ENCODE results near the gene NAV3. TPM values are rescaled to one million over a fixed set of nuclear protein-coding genes. Genes with fewer than 3 reads are reported as not detected.

The NAV3 gene
- total RNA-seq, 1 experiment from 2014 or later: 2.5 TPM

DNA sequence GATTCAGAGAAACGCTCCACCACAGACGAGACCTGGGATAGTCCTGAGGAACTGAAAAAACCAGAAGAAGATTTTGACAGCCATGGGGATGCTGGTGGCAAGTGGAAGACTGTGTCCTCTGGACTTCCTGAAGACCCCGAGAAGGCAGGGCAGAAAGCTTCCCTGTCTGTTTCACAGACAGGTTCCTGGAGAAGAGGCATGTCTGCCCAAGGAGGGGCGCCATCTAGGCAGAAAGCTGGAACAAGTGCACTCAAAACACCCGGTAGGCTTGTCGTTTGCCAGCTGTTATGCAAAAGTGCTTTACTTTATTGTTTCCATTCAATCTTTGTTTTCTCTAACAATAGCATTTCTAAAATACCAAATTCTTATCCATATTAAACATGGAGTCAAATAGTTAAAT is 287.3 kb downstream of the NAV3 start:
- H3K36me3 ChIP-seq (ENCODE audit: control insufficient read depth, insufficient read depth, low read length): no peaks in the 10 kb centered on the region
- DNase-seq (ENCODE audit: low read depth, low spot score) (no peak), ATAC-seq (no peak)
- H3K4me1 ChIP-seq (ENCODE audit: control insufficient read depth, insufficient read depth, low read length): no peaks in the 10 kb centered on the region
- TF ChIP-seq SIN3A (IDR thresholded peaks at IDR 0.05; ENCODE audit: borderline replicate concordance, insufficient read depth, low read depth, low read length) (no peak), TCF7L2 (IDR thresholded peaks at IDR 0.05; ENCODE audit: low read depth, low read length) (no peak), POLR2AphosphoS5 (IDR thresholded peaks at IDR 0.05; ENCODE audit: low read depth, low read length) (no peak)
- TF ChIP-seq, protein P1, sequence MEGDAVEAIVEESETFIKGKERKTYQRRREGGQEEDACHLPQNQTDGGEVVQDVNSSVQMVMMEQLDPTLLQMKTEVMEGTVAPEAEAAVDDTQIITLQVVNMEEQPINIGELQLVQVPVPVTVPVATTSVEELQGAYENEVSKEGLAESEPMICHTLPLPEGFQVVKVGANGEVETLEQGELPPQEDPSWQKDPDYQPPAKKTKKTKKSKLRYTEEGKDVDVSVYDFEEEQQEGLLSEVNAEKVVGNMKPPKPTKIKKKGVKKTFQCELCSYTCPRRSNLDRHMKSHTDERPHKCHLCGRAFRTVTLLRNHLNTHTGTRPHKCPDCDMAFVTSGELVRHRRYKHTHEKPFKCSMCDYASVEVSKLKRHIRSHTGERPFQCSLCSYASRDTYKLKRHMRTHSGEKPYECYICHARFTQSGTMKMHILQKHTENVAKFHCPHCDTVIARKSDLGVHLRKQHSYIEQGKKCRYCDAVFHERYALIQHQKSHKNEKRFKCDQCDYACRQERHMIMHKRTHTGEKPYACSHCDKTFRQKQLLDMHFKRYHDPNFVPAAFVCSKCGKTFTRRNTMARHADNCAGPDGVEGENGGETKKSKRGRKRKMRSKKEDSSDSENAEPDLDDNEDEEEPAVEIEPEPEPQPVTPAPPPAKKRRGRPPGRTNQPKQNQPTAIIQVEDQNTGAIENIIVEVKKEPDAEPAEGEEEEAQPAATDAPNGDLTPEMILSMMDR (IDR thresholded peaks at IDR 0.05): peak; percentile 47
- TF ChIP-seq, protein P2, sequence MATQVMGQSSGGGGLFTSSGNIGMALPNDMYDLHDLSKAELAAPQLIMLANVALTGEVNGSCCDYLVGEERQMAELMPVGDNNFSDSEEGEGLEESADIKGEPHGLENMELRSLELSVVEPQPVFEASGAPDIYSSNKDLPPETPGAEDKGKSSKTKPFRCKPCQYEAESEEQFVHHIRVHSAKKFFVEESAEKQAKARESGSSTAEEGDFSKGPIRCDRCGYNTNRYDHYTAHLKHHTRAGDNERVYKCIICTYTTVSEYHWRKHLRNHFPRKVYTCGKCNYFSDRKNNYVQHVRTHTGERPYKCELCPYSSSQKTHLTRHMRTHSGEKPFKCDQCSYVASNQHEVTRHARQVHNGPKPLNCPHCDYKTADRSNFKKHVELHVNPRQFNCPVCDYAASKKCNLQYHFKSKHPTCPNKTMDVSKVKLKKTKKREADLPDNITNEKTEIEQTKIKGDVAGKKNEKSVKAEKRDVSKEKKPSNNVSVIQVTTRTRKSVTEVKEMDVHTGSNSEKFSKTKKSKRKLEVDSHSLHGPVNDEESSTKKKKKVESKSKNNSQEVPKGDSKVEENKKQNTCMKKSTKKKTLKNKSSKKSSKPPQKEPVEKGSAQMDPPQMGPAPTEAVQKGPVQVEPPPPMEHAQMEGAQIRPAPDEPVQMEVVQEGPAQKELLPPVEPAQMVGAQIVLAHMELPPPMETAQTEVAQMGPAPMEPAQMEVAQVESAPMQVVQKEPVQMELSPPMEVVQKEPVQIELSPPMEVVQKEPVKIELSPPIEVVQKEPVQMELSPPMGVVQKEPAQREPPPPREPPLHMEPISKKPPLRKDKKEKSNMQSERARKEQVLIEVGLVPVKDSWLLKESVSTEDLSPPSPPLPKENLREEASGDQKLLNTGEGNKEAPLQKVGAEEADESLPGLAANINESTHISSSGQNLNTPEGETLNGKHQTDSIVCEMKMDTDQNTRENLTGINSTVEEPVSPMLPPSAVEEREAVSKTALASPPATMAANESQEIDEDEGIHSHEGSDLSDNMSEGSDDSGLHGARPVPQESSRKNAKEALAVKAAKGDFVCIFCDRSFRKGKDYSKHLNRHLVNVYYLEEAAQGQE (IDR thresholded peaks at IDR 0.05; ENCODE audit: insufficient read depth in 1 of 2, low read depth in 2 of 2, low read length in 1 of 2): no peak
- BruUV-seq (replicated peaks): no TSS peak
- H3K27me3 ChIP-seq (ENCODE audit: control insufficient read depth, insufficient read depth, low read length): no peaks in the 10 kb centered on the region
- in situ Hi-C loops (cut with HindIII; ENCODE audit: low pct_unique_long_range_greater_than_20kb, low sequenced_read_pairs): no loop called here
- ChIA-PET CTCF (no interaction called here), POLR2A (no interaction called here)
- intact Hi-C loops (cut with micrococcal nuclease; ENCODE audit: unreplicated experiment): no loop called here
- H3K4me3 ChIP-seq (ENCODE audit: low read depth in 2 of 2, low read length in 2 of 2): no peak overlapping the region
- no peaks in the 10 kb centered on the region for H3K9me3 ChIP-seq (ENCODE audit: control insufficient read depth, insufficient read depth, low read depth, low read length)
- no peak overlapping the region for H3K27ac ChIP-seq (ENCODE audit: low read length)

DNA sequence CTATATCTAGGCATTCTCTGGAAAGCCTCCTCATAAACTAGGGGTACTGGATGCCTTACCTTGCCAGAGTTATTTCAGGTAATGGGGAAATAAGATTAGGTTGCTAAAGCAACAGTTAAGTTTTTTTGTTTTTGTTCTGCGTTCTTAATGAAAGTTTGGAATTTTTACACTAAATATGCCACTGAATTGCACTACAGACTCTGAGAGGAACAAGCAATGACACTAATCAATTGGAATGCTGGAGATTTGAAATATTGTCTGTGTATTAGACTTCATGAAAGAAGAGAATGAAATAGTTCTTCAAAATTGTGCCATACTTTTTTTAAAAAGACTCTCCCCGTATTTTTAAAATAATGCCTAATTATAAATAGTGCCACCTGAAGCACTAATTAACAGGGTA is 287.8 kb downstream of the NAV3 start:
- DNase-seq (ENCODE audit: low read depth, low spot score): no peak
- Histone ChIP-seq H3K4me1 (ENCODE audit: control insufficient read depth, insufficient read depth, low read length) (no peaks in the 10 kb centered on the region), H3K4me3 (ENCODE audit: low read depth in 2 of 2, low read length in 2 of 2) (no peak overlapping the region), H3K27ac (ENCODE audit: low read length) (no peak overlapping the region), H3K36me3 (ENCODE audit: control insufficient read depth, insufficient read depth, low read length) (no peaks in the 10 kb centered on the region), H3K9me3 (ENCODE audit: control insufficient read depth, insufficient read depth, low read depth, low read length) (no peaks in the 10 kb centered on the region), H3K27me3 (ENCODE audit: control insufficient read depth, insufficient read depth, low read length) (no peaks in the 10 kb centered on the region)
- no peak for ATAC-seq
- ChIA-PET POLR2A (no interaction called here), CTCF (interaction anchor here (0.5 kb wide), 1 partner anchor 1107 kb away, joined by 3 read pairs; no protein-coding TSS in a partner anchor)
- no TSS peak for BruUV-seq (replicated peaks)
- TF ChIP-seq SIN3A (IDR thresholded peaks at IDR 0.05; ENCODE audit: borderline replicate concordance, insufficient read depth, low read depth, low read length) (no peak), TCF7L2 (IDR thresholded peaks at IDR 0.05; ENCODE audit: low read depth, low read length) (no peak), POLR2AphosphoS5 (IDR thresholded peaks at IDR 0.05; ENCODE audit: low read depth, low read length) (no peak)
- TF ChIP-seq, protein P1 (IDR thresholded peaks at IDR 0.05): no peak
- TF ChIP-seq, protein P2 (IDR thresholded peaks at IDR 0.05; ENCODE audit: insufficient read depth in 1 of 2, low read depth in 2 of 2, low read length in 1 of 2): no peak
- in situ Hi-C loops (cut with HindIII; ENCODE audit: low pct_unique_long_range_greater_than_20kb, low sequenced_read_pairs) (no loop called here), intact Hi-C loops (cut with micrococcal nuclease; ENCODE audit: unreplicated experiment) (no loop called here)
